GM19035 (cell line): ENCODE data around the gene SOX9.

ENCODE experiments used
- ATAC-seq: cut with Tn5 transposase; IDR thresholded peaks from one replicate; pipeline ENCODE4 v1.9.1; 2021; ENCODE audit not compliant: unreplicated experiment

SOX9 gene

DNA sequence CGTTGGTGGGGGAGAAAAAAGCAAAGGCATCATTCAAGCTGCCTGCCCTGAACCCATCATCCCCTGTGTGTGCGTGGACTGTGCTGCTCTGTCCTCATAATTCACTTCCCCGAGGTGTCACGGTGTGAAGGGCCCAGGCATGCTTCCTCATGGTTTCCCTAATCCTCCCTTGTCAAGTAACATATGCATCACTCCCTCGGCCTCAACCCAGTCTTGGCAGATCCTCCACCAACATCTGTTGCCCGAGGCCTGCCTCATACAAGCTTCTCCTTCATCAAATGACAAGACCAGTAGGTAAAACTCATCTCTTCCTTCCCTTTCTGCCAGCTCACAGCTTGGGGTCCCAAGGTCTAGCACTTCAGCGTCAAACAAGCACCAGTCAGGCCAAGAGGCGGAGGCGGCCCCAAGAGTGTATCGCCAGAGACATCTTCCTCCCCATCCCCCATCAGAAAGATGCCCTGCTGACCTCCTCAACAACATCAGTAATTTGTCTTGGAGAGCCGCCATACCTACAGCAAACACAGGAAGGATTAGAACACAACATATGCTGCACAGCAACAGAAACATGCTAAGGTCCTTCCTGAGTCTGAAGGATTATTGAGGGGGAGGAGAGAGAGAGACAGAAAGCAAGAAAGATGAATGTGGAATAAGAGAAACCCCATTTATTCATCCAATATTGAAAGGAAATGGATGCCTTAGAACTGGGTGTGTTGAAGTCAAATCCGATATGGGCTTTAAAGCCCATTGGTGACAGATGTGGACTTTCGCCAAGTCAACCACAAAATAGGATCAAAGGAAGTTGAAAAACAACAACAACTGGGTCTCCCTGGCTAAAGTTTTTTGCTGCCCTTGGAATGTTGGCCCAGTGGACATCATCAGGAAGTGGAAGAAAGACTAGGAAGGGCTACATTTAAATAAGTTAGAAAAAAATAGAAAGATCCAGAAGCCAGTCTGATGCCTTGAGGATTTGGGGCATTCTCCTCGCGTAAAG is 38.4 kb downstream of the SOX9 start:
- ATAC-seq: no peak

- no peak for ATAC-seq
Measured at GRCh38 chr17:72162569-72162968, 41.7 kb downstream of the SOX9 start.

DNA sequence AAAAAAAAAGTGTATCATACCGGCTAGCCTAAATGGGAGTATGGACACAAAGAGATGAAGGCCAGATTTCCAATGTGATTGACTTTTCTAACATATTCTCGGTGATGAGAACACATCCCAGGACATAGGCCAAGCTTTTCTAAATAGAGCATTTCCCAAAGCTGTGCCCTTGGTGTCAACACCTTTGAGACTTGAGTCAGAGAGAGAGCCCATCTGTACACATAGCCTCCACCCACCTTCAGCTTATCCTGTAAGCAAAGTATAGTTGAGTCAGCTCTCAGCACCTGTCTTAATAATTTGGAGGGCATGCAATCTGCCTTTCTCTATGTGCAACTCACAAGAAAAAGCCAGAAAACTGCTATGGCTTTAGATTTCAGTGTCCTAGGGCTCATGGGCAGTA is 42.7 kb downstream of the SOX9 start:
- ATAC-seq: no peak

DNA sequence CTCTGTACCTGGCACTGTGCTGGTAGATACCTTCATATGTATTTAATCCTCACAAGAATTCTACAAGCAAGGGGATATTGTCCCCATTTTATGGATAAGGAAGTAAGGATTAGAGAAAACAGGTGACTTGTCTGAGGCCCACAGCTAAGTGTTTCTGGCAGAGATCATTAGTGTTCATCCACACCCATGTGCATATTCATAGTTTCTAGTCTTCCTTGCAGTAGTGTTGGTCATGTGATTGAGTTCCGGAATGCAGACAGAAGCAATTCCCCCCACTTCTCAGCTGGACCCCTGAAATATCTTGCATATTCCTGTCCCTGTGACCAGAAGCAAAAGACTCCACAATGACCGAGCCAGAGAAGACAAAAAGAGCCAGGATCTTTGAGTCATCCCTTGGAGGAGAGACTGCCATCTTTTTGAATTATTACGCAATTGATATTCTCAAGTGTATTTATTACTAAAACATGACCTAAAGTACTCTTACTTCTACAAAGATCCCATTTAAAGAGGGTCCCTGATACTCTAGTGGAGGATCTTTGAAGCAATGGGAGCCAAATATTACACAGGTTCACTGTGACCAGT is 43.4 kb downstream of the SOX9 start:
- ATAC-seq: no peak

DNA sequence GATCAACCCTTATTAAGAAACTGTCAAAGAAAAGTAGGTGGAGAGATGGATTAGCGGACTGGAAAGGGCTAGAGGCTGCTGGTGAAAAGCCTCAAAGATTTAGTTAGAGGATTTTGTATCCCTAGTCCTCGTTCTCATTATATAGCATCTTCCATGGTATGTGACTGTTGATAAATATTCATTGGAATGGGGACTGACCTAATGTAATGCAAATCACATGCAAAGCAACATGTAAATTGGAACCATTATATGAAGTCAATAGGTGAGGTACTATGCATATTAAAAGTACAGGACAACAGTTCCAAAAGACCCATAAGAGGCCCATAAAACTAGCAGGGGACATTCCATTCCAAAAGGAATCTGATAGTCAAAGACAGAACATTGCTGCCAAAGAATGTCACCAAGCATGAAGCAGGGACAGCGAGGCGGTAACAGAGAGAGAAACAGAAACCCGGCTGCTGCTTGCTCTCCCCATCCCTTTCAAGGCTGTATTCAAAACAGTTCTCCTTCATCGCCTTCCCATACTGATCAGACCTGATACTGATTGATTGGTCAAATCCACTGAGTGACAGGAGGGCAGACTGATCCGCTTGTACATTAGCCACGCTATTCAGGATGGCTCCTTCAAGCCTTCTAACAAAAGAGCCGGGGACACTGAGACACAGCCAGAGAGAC is 44.5 kb downstream of the SOX9 start:
- no peak for ATAC-seq

- ATAC-seq: no peak
Measured at GRCh38 chr17:72165867-72166439, 45.1 kb downstream of the SOX9 start.

GRCh38 chr17:72167593-72167992 is 46.8 kb downstream of the SOX9 start:
- no peak for ATAC-seq

DNA sequence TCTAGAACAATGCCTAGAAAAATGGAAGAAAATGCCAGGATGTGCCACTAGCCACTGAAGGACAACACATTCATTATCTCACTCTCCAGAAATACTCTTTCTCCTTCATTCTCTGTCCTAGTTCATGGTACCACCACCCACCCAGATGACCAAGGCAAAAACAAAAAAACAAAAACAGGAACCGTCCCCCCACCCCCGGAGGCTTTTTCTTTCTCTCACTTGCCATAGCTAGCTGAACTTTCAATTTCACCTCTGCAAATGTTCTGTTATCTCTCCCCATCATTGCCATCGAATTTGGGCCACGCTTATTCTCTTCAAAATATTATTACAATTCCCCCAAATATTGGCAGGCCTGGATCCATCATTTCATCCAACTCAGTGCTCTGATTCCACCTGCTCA is 49.0 kb downstream of the SOX9 start:
- ATAC-seq: no peak

- ATAC-seq: no peak
Measured at GRCh38 chr17:72171703-72172667, 51.2 kb downstream of the SOX9 start.

DNA sequence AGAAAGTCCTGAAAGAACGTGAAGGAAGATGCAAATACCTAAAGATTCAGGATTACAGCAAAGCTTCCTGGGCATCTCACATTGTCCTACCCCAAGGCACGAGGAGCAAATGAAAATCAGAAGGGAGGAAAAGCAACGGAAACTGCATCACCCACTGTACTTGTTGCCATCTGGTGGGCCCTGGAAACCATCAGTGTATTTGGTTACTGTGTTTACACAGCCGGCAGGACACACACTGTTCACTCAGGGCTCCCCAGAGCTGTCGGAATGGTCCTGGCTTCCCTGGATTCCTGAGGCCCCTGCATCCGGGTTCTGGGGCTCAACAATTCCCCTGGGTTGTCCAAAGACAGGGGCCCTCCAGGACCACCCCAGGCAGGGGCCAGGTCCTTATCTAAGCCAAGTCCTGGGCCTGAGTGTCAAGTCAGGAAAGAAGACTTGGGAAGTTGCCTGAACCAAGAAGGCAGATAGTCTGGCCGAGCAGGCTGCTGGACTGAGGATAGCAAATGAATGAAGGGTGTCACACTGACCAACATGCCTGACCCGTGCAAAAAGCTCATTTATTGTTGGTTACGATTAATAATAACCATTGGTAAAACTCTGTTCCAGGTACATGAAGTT is 52.8 kb downstream of the SOX9 start:
- no peak for ATAC-seq

DNA sequence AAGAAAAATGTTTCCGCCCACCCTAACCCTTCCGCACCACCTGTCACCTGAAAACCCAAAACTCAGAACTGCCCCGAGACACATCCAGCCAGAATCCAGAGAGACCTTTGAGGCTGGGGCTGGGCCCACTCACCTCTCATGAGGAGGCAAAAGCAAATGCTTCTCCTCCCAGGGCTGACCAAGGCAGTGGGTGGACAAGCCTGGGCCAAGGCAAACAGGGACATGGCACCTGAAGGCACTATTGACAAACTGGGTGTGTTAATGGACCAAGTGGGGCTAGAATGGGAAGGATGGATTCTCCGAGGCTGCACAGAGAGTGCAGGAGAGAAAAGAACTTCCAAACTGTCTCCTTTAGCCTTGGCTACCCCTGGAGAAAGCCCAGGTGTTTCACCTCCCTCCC is 54.4 kb downstream of the SOX9 start:
- ATAC-seq: no peak
